SK-N-SH (cell line): ENCODE measurements around the gene PCSK9. TPM values are rescaled to one million over a fixed set of nuclear protein-coding genes. Genes with fewer than 3 reads are reported as not detected.
A peak's percentile ranks its signal among the peaks of the same experiment; 100 is the strongest.

ENCODE experiments used
- CTCF ChIA-PET: fragments of 300-600, 350-600 bp; formaldehyde crosslinking; extraction: SDS; loops from one replicate; lab custom pipeline; 2021; lab: Yijun Ruan, JAX
- POLR2A ChIA-PET: fragments of 350-600 bp; sonication (Branson Sonifier 250); formaldehyde crosslinking; extraction: SDS; loops from one replicate; lab custom pipeline; 2020; ENCODE audit warnings: antibody characterized with exemption, inconsistent platforms; lab: Yijun Ruan, JAX
- DNase-seq: peaks from one replicate; pipeline ENCODE4 v3.0.0; 2012
- H2AFZ ChIP-seq: fragments of 200-600 bp; sonication (generic); 2 replicates; pipeline ENCODE4 v1.8.1; 2016; ENCODE audit warnings: antibody characterized with exemption, mild to moderate bottlenecking, low read depth
- H3F3A ChIP-seq: fragments of 200-600 bp; sonication (generic); replicated peaks from 2 replicates; pipeline ENCODE3; 2016; ENCODE audit warnings: antibody characterized with exemption, mild to moderate bottlenecking; ENCODE audit not compliant: insufficient read depth
- H3K27ac ChIP-seq, 2 experiments: fragments of 200-500 bp in 1 of 2; fragments of 200-600 bp in 1 of 2; sonication (Bioruptor generic) in 1 of 2; sonication (generic), shearing (Covaris generic) in 1 of 2; 2 replicates each; pipeline versions ENCODE4 v1.5.1 to v1.6.1; 2014 to 2016; ENCODE audit warnings: low read depth in 2 of 2, inconsistent platforms in 1 of 2, low read length in 1 of 2, mild to moderate bottlenecking in 1 of 2, mixed read lengths in 1 of 2
- H3K27me3 ChIP-seq: fragments of 200-600 bp; sonication (generic), shearing (Covaris generic); 2 replicates; pipeline ENCODE4 v1.6.1; 2016; ENCODE audit warnings: mixed run types; ENCODE audit not compliant: insufficient read depth
- H3K36me3 ChIP-seq, 2 experiments: fragments of 200-500 bp in 1 of 2; fragments of 200-600 bp in 1 of 2; sonication (Bioruptor generic) in 1 of 2; sonication (generic) in 1 of 2; replicated peaks in 1 of 2; 2 replicates each; pipeline versions ENCODE3 to v1.5.1; 2014 to 2016; ENCODE audit warnings: low read length in 1 of 2, mild to moderate bottlenecking in 1 of 2; ENCODE audit not compliant: insufficient read depth in 2 of 2, control insufficient read depth in 1 of 2
- H3K4me1 ChIP-seq, 2 experiments: fragments of 200-500 bp in 1 of 2; fragments of 200-600 bp in 1 of 2; sonication (Bioruptor generic) in 1 of 2; sonication (generic), shearing (Covaris generic) in 1 of 2; 2 replicates each; pipeline versions ENCODE4 v1.5.1 to v1.6.1; 2014 to 2016; ENCODE audit warnings: low read depth in 1 of 2, low read length in 1 of 2, mixed run types in 1 of 2; ENCODE audit not compliant: insufficient read depth in 2 of 2, control insufficient read depth in 1 of 2
- H3K4me2 ChIP-seq: fragments of 200-600 bp; sonication (generic), shearing (Covaris generic); 2 replicates; pipeline ENCODE4 v1.6.1; 2017; ENCODE audit warnings: mixed run types
- H3K4me3 ChIP-seq, 2 experiments: fragments of 200-500 bp in 1 of 2; fragments of 200-600 bp in 1 of 2; sonication (Bioruptor generic) in 1 of 2; sonication (generic), shearing (Covaris generic) in 1 of 2; 2 replicates each; pipeline versions ENCODE4 v1.5.1 to v1.8.1; 2014 to 2016; ENCODE audit warnings: low read depth in 2 of 2, inconsistent platforms in 1 of 2, low read length in 1 of 2, mild to moderate bottlenecking in 1 of 2, mixed read lengths in 1 of 2, moderate library complexity in 1 of 2
- H3K79me2 ChIP-seq: fragments of 200-600 bp; sonication (generic); 2 replicates; pipeline ENCODE4 v1.8.1; 2017; ENCODE audit warnings: mild to moderate bottlenecking; ENCODE audit not compliant: insufficient read depth
- H3K9ac ChIP-seq: fragments of 200-600 bp; sonication (generic); 2 replicates; pipeline ENCODE4 v1.6.1; 2017; ENCODE audit warnings: mixed run types
- H3K9me2 ChIP-seq: fragments of 200-600 bp; sonication (generic); 2 replicates; pipeline ENCODE4 v1.6.1; 2017; ENCODE audit warnings: mixed run types
- H3K9me3 ChIP-seq: fragments of 200-600 bp; sonication (generic); 2 replicates; pipeline ENCODE4 v1.6.1; 2017; ENCODE audit warnings: mixed run types, mild to moderate bottlenecking, moderate library complexity
- H4K20me1 ChIP-seq: fragments of 200-600 bp; sonication (generic); 2 replicates; pipeline ENCODE4 v1.6.1; 2017; ENCODE audit warnings: mild to moderate bottlenecking, mixed run types; ENCODE audit not compliant: insufficient read depth
- CTCF ChIP-seq: fragments of 200-600 bp; sonication (generic); IDR thresholded peaks from 2 replicates; pipeline ENCODE4 v1.6.1; 2017; ENCODE audit warnings: antibody characterized with exemption, mild to moderate bottlenecking, moderate library complexity
- FOSL2 ChIP-seq: IDR thresholded peaks from 2 replicates; pipeline ENCODE4 v1.4.0; 2012; ENCODE audit warnings: low read depth, mild to moderate bottlenecking, moderate library complexity, borderline replicate concordance
- GABPA ChIP-seq: IDR thresholded peaks from 2 replicates; pipeline ENCODE4 v1.4.0; 2012; ENCODE audit warnings: low read depth, mild to moderate bottlenecking
- JUND ChIP-seq: IDR thresholded peaks from 2 replicates; pipeline ENCODE4 v1.4.0; 2012
- MAX ChIP-seq: IDR thresholded peaks from 2 replicates; pipeline ENCODE4 v1.4.0; 2012; ENCODE audit warnings: low read depth
- MEF2A ChIP-seq: IDR thresholded peaks from 2 replicates; pipeline ENCODE4 v1.4.0; 2012; ENCODE audit warnings: low read depth, borderline replicate concordance
- RAD21 ChIP-seq: IDR thresholded peaks from 2 replicates; pipeline ENCODE4 v1.6.1; 2012; ENCODE audit warnings: mild to moderate bottlenecking, low read length
- RCOR1 ChIP-seq: fragments of 150-350 bp; IDR thresholded peaks from 2 replicates; pipeline ENCODE4 v1.6.1; 2017; ENCODE audit warnings: antibody characterized with exemption, low read length
- RXRA ChIP-seq: IDR thresholded peaks from 2 replicates; pipeline ENCODE4 v1.4.0; 2012; ENCODE audit warnings: low read depth, mild to moderate bottlenecking, borderline replicate concordance
- SIN3A ChIP-seq: IDR thresholded peaks from 2 replicates; pipeline ENCODE4 v1.6.1; 2012; ENCODE audit warnings: low read depth, mild to moderate bottlenecking, low read length, moderate library complexity, borderline replicate concordance
- SMC3 ChIP-seq: IDR thresholded peaks from 2 replicates; pipeline ENCODE4 v1.6.1; 2012; ENCODE audit warnings: low read depth, low read length, improper control_type of control experiment
- TAF1 ChIP-seq: IDR thresholded peaks from 2 replicates; pipeline ENCODE4 v1.6.1; 2012; ENCODE audit warnings: low read depth, mild to moderate bottlenecking, low read length, moderate library complexity, borderline replicate concordance
- TCF12 ChIP-seq: IDR thresholded peaks from 2 replicates; pipeline ENCODE4 v1.4.0; 2012
- TEAD4 ChIP-seq: IDR thresholded peaks from 2 replicates; pipeline ENCODE4 v1.4.0; 2012; ENCODE audit warnings: mild to moderate bottlenecking, borderline replicate concordance; ENCODE audit not compliant: insufficient read depth
- USF1 ChIP-seq: IDR thresholded peaks from 2 replicates; pipeline ENCODE4 v1.4.0; 2012; ENCODE audit warnings: low read depth, borderline replicate concordance
- ZBTB33 ChIP-seq: IDR thresholded peaks from 2 replicates; pipeline ENCODE4 v1.4.0; 2012; ENCODE audit warnings: low read depth, borderline replicate concordance
- WGBS: methylation state at CpG from one replicate; pipeline ENCODE4 v1.1.6; 2017; ENCODE audit warnings: low lambda C conversion rate; 5-methylcytosine and 5-hydroxymethylcytosine counted together
- polyA plus RNA-seq, 3 experiments: library from polyadenylated mRNA; depleted of rRNA; stranded (reverse); fragments of >200 nt; gene quantifications; 2 replicates each; pipeline ENCODE4 v1.2.3, GENCODE V29; 2012

The PCSK9 gene
- polyA plus RNA-seq, 1 of the 3 experiments (the other 2 are of a cell fraction) = 0.02 TPM

GRCh38 chr1:54996359-54996868 is 42.9 kb upstream of the PCSK9 start:
- peak; percentile 96 for DNase-seq
- no peaks in the 10 kb centered on the region; the same call in 1 of the 2 replicates for H3K27me3 ChIP-seq
- H3K4me3 ChIP-seq = peak overlapping the region in 1 of 2 experiments; percentile 49; a peak in 1 of 4 replicates

More at GRCh38 chr1:54996359-54996868, 42.9 kb upstream of the PCSK9 start:
- no peak overlapping the region for H3K4me2 ChIP-seq
- CTCF ChIA-PET = interaction anchor here (0.7 to 10.9 kb wide), 29 partner anchors 10 to 280 kb away, joined by 3 to 302 read pairs (median 7); partner anchors contain the start of gene TMEM61
- 0% methylated on average over 12 of the region's 23 CpGs for WGBS
- H2AFZ ChIP-seq = no peak overlapping the region
- no peak overlapping the region for H3K9ac ChIP-seq
- no peaks in the 10 kb centered on the region for H3K79me2 ChIP-seq
- H3K4me1 ChIP-seq = peaks cover 0 to 3% of the 10 kb centered on the region in 2 experiments; a peak in 1 of 4 replicates
- no peaks in the 10 kb centered on the region for H3K36me3 ChIP-seq
- H3F3A ChIP-seq = no peaks in the 10 kb centered on the region
- H3K9me2 ChIP-seq = no peaks in the 10 kb centered on the region
- TF ChIP-seq GABPA = no peak
- TF ChIP-seq TCF12 = no peak
- TF ChIP-seq FOSL2 = no peak
- TF ChIP-seq SMC3 = peak; percentile 88
- peak; percentile 60; the same call in 1 of the 2 replicates for TF ChIP-seq RCOR1
- TF ChIP-seq ZBTB33 = no peak
- no peak for TF ChIP-seq TEAD4
- peak; percentile 87 for TF ChIP-seq CTCF
- peak; percentile 86 for TF ChIP-seq RAD21
- no peak for TF ChIP-seq USF1
- TF ChIP-seq MEF2A = no peak
- 0 out of 2 replicates have a peak, but pooled peaks have one; percentile 56 for TF ChIP-seq MAX
- TF ChIP-seq RXRA = no peak
- no peak for TF ChIP-seq JUND
- no peak for TF ChIP-seq TAF1
- TF ChIP-seq SIN3A = no peak
- no peak overlapping the region for H3K27ac ChIP-seq
- H3K9me3 ChIP-seq = no peaks in the 10 kb centered on the region
- no peaks in the 10 kb centered on the region for H4K20me1 ChIP-seq
- POLR2A ChIA-PET = interaction anchor here (0.7 to 1.1 kb wide), 3 partner anchors 9 to 51 kb away, joined by 3 read pairs; no protein-coding TSS in a partner anchor
